Pancreas (tissue), 10 donors: ENCODE data around the gene PROC. TPM values are rescaled to one million over a fixed set of nuclear protein-coding genes. Genes with fewer than 3 reads are reported as not detected.
A peak's percentile ranks its signal among the peaks of the same experiment; 100 is the strongest.

Experiments used
- ATAC-seq, 4 donors: fragments of 200-7000 bp; cut with Tn5 transposase; one replicate each; pipeline versions ENCODE4 v1.8.0 to v1.9.1; 2020; ENCODE audit warnings: mild to moderate bottlenecking in 4 of 4, moderate library complexity in 4 of 4
- DNase-seq, 6 donors: peaks; one replicate each; pipeline ENCODE4 v3.0.0-alpha.2; 2020
- FAIRE-seq: peaks from 2 replicates; lab custom pipeline; 2012; peaks lifted over from hg19 to GRCh38; lab: Jason Lieb, UNC
- H3K27ac ChIP-seq, 4 donors: fragments of 200-600 bp; sonication (generic); 1 replicate in 3 of 4; 2 replicates in 1 of 4; pipeline versions ENCODE4 v1.5.0 to v1.8.0; 2020
- H3K27me3 ChIP-seq, 4 donors: fragments of 200-600 bp; one replicate each; pipeline ENCODE4 v1.8.0; 2021
- H3K36me3 ChIP-seq, 3 donors: fragments of 200-600 bp; sonication (generic) in 1 of 3; one replicate each; pipeline versions ENCODE4 v1.5.0 to v1.8.0; 2020 to 2021
- H3K4me1 ChIP-seq, 3 donors: fragments of 200-600 bp; one replicate each; pipeline ENCODE4 v1.8.0; 2021
- H3K4me3 ChIP-seq, 4 donors: fragments of 200-600 bp; sonication (generic) in 2 of 4; one replicate each; pipeline versions ENCODE4 v1.5.0 to v1.8.0; 2020 to 2021
- H3K9me3 ChIP-seq, 4 donors: fragments of 200-600 bp; one replicate each; pipeline ENCODE4 v1.8.0; 2021
- WGBS, 2 donors: extraction: QIAGEN DNeasy Blood & Tissue Kit; methylation state at CpG; one replicate each; pipeline ENCODE4 v1.1.7; 2013; 5-methylcytosine and 5-hydroxymethylcytosine counted together
- intact Hi-C, 3 donors: fragments of 100-400 bp; cut with DNase I; formaldehyde crosslinking; loops; one replicate each; pipeline versions ENCODE4 v1.11.1 to v1.14.2; 2022
- polyA plus RNA-seq, 2 donors: library from polyadenylated mRNA; stranded (reverse); fragments of 200-250 nt; gene quantifications; one replicate each; pipeline ENCODE4 v1.2.3, GENCODE V29; 2013
- total RNA-seq, 6 donors: library from RNA; stranded (reverse); fragmentation: NEBNext Ultra II Directional in 4 of 6; extraction: Animal tissue kit (Norgen Biotek cat#: 25700) in 4 of 6; gene quantifications; one replicate each; pipeline versions ENCODE4 v1.2.1 to v1.2.4, GENCODE V29; 2021 to 2023
- TF ChIP-seq, protein P1 (sequence below), 4 donors: fragments of 200-600 bp; sonication (generic) in 3 of 4; IDR thresholded peaks; one replicate each; pipeline versions ENCODE4 v1.5.0 to v1.8.0; 2021; ENCODE audit warnings: antibody characterized with exemption in 4 of 4
- donor health status: healthy with polysubstance abuse.
- donor health status: DM: no; HTN: no; CAD: no; lungs with moderate emphysema.
- donor health status: DM: no; HTN: no; CAD: no.
- donor health status: control.
- donor health status: control.
- donor health status: Bipolar disorder and iron deficiency.
- donor health status: DM: yes; HTN: yes; CAD: no.
- donor health status: DM: no; HTN: no; CAD: no.
- donor health status: DM: no; HTN: no; CAD: no.
- donor health status: DM: yes; HTN: yes; CAD: no.

The PROC gene
- total and polyA plus RNA-seq, 8 donors, result 0.26 to 3.2 (median 0.86) TPM; not detected in 3

DNA sequence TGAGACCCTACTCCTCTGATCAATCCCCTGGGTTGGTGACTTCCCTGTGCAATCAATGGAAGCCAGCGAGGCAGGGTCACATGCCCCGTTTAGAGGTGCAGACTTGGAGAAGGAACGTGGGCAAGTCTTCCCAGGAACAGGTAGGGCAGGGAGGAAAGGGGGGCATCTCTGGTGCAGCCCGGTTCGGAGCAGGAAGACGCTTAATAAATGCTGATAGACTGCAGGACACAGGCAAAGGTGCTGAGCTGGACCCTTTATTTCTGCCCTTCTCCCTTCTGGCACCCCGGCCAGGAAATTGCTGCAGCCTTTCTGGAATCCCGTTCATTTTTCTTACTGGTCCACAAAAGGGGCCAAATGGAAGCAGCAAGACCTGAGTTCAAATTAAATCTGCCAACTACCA, 821 bp upstream of the PROC start:
- FAIRE-seq (no peak), DNase-seq (no peak), ATAC-seq (no peak)
- no peak overlapping the region for H3K4me3 ChIP-seq
- 92% methylated on average over 8 of the region's 8 CpGs for WGBS, 2 donors
- TF ChIP-seq, protein P1, sequence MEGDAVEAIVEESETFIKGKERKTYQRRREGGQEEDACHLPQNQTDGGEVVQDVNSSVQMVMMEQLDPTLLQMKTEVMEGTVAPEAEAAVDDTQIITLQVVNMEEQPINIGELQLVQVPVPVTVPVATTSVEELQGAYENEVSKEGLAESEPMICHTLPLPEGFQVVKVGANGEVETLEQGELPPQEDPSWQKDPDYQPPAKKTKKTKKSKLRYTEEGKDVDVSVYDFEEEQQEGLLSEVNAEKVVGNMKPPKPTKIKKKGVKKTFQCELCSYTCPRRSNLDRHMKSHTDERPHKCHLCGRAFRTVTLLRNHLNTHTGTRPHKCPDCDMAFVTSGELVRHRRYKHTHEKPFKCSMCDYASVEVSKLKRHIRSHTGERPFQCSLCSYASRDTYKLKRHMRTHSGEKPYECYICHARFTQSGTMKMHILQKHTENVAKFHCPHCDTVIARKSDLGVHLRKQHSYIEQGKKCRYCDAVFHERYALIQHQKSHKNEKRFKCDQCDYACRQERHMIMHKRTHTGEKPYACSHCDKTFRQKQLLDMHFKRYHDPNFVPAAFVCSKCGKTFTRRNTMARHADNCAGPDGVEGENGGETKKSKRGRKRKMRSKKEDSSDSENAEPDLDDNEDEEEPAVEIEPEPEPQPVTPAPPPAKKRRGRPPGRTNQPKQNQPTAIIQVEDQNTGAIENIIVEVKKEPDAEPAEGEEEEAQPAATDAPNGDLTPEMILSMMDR (IDR thresholded peaks at IDR 0.05), result no peak
- no peaks in the 10 kb centered on the region for H3K36me3 ChIP-seq
- peaks cover 3 to 13% (median 10%) of the 10 kb centered on the region in 3 donors for H3K4me1 ChIP-seq
- no peaks in the 10 kb centered on the region for H3K27me3 ChIP-seq
- no peak overlapping the region for H3K27ac ChIP-seq
- intact Hi-C loops, result no loop called here
- no peaks in the 10 kb centered on the region for H3K9me3 ChIP-seq

DNA sequence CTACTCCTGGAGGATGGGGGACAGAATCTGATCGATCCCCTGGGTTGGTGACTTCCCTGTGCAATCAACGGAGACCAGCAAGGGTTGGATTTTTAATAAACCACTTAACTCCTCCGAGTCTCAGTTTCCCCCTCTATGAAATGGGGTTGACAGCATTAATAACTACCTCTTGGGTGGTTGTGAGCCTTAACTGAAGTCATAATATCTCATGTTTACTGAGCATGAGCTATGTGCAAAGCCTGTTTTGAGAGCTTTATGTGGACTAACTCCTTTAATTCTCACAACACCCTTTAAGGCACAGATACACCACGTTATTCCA, 844 bp downstream of the PROC start:
- Histone ChIP-seq H3K27ac (no peak overlapping the region), H3K9me3 (no peaks in the 10 kb centered on the region), H3K36me3 (no peaks in the 10 kb centered on the region), H3K4me1 (peaks cover 1 to 9% (median 7%) of the 10 kb centered on the region in 3 donors), H3K4me3 (no peak overlapping the region), H3K27me3 (peaks cover 0 to 8% (median 0%) of the 10 kb centered on the region in 4 donors)
- TF ChIP-seq, protein P1 (IDR thresholded peaks at IDR 0.05), result no peak
- ATAC-seq (no peak), FAIRE-seq (no peak), DNase-seq (no peak)
- WGBS, 2 donors, result 84 to 89% methylated on average over 4 of the region's 4 CpGs
- intact Hi-C loops, result no loop called here

DNA sequence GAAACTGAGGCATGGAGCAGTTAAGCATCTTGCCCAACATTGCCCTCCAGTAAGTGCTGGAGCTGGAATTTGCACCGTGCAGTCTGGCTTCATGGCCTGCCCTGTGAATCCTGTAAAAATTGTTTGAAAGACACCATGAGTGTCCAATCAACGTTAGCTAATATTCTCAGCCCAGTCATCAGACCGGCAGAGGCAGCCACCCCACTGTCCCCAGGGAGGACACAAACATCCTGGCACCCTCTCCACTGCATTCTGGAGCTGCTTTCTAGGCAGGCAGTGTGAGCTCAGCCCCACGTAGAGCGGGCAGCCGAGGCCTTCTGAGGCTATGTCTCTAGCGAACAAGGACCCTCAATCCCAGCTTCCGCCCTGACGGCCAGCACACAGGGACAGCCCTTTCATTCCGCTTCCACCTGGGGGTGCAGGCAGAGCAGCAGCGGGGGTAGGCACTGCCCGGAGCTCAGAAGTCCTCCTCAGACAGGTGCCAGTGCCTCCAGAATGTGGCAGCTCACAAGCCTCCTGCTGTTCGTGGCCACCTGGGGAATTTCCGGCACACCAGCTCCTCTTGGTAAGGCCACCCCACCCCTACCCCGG, 1.3 kb downstream of the PROC start:
- TF ChIP-seq, protein P1 (IDR thresholded peaks at IDR 0.05), result no peak
- Histone ChIP-seq H3K4me3 (no peak overlapping the region), H3K9me3 (no peaks in the 10 kb centered on the region), H3K27ac (no peak overlapping the region), H3K36me3 (no peaks in the 10 kb centered on the region), H3K4me1 (peaks cover 0 to 9% (median 4%) of the 10 kb centered on the region in 3 donors), H3K27me3 (peaks cover 0 to 8% (median 0%) of the 10 kb centered on the region in 4 donors)
- ATAC-seq, result no peak
- DNase-seq, result peak in 1 of 6 donors; percentile 54
- intact Hi-C loops, result no loop called here
- 79 to 87% methylated on average over 15 of the region's 15 CpGs for WGBS, 2 donors
- FAIRE-seq, result no peak

DNA sequence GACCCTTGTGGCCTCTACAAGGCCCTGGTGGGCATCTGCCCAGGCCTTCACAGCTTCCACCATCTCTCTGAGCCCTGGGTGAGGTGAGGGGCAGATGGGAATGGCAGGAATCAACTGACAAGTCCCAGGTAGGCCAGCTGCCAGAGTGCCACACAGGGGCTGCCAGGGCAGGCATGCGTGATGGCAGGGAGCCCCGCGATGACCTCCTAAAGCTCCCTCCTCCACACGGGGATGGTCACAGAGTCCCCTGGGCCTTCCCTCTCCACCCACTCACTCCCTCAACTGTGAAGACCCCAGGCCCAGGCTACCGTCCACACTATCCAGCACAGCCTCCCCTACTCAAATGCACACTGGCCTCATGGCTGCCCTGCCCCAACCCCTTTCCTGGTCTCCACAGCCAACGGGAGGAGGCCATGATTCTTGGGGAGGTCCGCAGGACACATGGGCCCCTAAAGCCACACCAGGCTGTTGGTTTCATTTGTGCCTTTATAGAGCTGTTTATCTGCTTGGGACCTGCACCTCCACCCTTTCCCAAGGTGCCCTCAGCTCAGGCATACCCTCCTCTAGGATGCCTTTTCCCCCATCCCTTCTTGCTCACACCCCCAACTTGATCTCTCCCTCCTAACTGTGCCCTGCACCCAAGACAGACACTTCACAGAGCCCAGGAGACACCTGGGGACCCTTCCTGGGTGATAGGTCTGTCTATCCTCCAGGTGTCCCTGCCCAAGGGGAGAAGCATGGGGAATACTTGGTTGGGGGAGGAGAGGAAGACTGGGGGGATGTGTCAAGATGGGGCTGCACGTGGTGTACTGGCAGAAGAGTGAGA, 2.0 kb downstream of the PROC start:
- WGBS, 2 donors, result 58% methylated on average over 5 to 8 of the region's 8 CpGs
- no peak overlapping the region for H3K4me3 ChIP-seq
- peaks cover 0 to 8% (median 0%) of the 10 kb centered on the region in 4 donors for H3K27me3 ChIP-seq
- DNase-seq (peak in 1 of 6 donors; percentile 62), FAIRE-seq (no peak), ATAC-seq (no peak)
- H3K27ac ChIP-seq, result no peak overlapping the region
- no peaks in the 10 kb centered on the region for H3K36me3 ChIP-seq
- peaks cover 0 to 9% (median 4%) of the 10 kb centered on the region in 3 donors for H3K4me1 ChIP-seq
- H3K9me3 ChIP-seq, result no peaks in the 10 kb centered on the region
- TF ChIP-seq, protein P1 (IDR thresholded peaks at IDR 0.05), result no peak
- intact Hi-C loops, result no loop called here
